ENCODE results near the gene NKAIN1. TPM values are rescaled to one million over a fixed set of nuclear protein-coding genes. Genes with fewer than 3 reads are reported as not detected.

NKAIN1 gene
- polyA plus RNA-seq, 4 donors: 3.2 to 4.8 (median 4.1) TPM

GRCh38 chr1:31234870-31235269, 4.8 kb downstream of the NKAIN1 start:
- DNase-seq (ENCODE audit: low read depth in 4 of 4, low spot score in 2 of 4): no peak

- DNase-seq (ENCODE audit: low read depth in 4 of 4, low spot score in 2 of 4): no peak
These were observed 5.5 kb downstream of the NKAIN1 start for GRCh38 chr1:31234123-31234708.

- no peak for DNase-seq (ENCODE audit: low read depth in 4 of 4, low spot score in 2 of 4)
These were observed 7.0 kb downstream of the NKAIN1 start for GRCh38 chr1:31232689-31233088.

- no peak for DNase-seq (ENCODE audit: low read depth in 4 of 4, low spot score in 2 of 4)
These were observed 7.9 kb downstream of the NKAIN1 start for GRCh38 chr1:31231802-31232201.

- no peak for DNase-seq (ENCODE audit: low read depth in 4 of 4, low spot score in 2 of 4)
These were observed 9.3 kb downstream of the NKAIN1 start for GRCh38 chr1:31230378-31230777.

GRCh38 chr1:31228986-31229385, 10.7 kb downstream of the NKAIN1 start:
- DNase-seq (ENCODE audit: low read depth in 4 of 4, low spot score in 2 of 4): no peak

GRCh38 chr1:31227891-31228568, 11.7 kb downstream of the NKAIN1 start:
- no peak for DNase-seq (ENCODE audit: low read depth in 4 of 4, low spot score in 2 of 4)

GRCh38 chr1:31224068-31224467, 15.6 kb downstream of the NKAIN1 start:
- no peak for DNase-seq (ENCODE audit: low read depth in 4 of 4, low spot score in 2 of 4)

- DNase-seq (ENCODE audit: low read depth in 4 of 4, low spot score in 2 of 4): no peak
These were observed 17.5 kb downstream of the NKAIN1 start for GRCh38 chr1:31222176-31222575.

GRCh38 chr1:31221072-31221471, 18.6 kb downstream of the NKAIN1 start:
- no peak for DNase-seq (ENCODE audit: low read depth in 4 of 4, low spot score in 2 of 4)

GRCh38 chr1:31219489-31219888, 20.2 kb downstream of the NKAIN1 start:
- no peak for DNase-seq (ENCODE audit: low read depth in 4 of 4, low spot score in 2 of 4)

GRCh38 chr1:31218705-31219104, 21.0 kb downstream of the NKAIN1 start:
- no peak for DNase-seq (ENCODE audit: low read depth in 4 of 4, low spot score in 2 of 4)

- no peak for DNase-seq (ENCODE audit: low read depth in 4 of 4, low spot score in 2 of 4)
These were observed 23.7 kb downstream of the NKAIN1 start for GRCh38 chr1:31216016-31216415.

- no peak for DNase-seq (ENCODE audit: low read depth in 4 of 4, low spot score in 2 of 4)
These were observed 24.6 kb downstream of the NKAIN1 start for GRCh38 chr1:31215065-31215570.

- no peak for DNase-seq (ENCODE audit: low read depth in 4 of 4, low spot score in 2 of 4)
These were observed 25.2 kb downstream of the NKAIN1 start for GRCh38 chr1:31214316-31215064.

GRCh38 chr1:31208361-31208945, 31.2 kb downstream of the NKAIN1 start:
- no peak for DNase-seq (ENCODE audit: low read depth in 4 of 4, low spot score in 2 of 4)

GRCh38 chr1:31207569-31207968, 32.1 kb downstream of the NKAIN1 start:
- no peak for DNase-seq (ENCODE audit: low read depth in 4 of 4, low spot score in 2 of 4)

- no peak for DNase-seq (ENCODE audit: low read depth in 4 of 4, low spot score in 2 of 4)
These were observed 32.6 kb downstream of the NKAIN1 start for GRCh38 chr1:31207046-31207445.

GRCh38 chr1:31203215-31203614, 36.5 kb downstream of the NKAIN1 start:
- DNase-seq (ENCODE audit: low read depth in 4 of 4, low spot score in 2 of 4): no peak

- DNase-seq (ENCODE audit: low read depth in 4 of 4, low spot score in 2 of 4): no peak
These were observed 37.7 kb downstream of the NKAIN1 start for GRCh38 chr1:31201931-31202360.

- DNase-seq (ENCODE audit: low read depth in 4 of 4, low spot score in 2 of 4): no peak
These were observed 39.7 kb downstream of the NKAIN1 start for GRCh38 chr1:31199949-31200348.

Measured in left renal cortex interstitium (tissue), 4 donors.